Measurements from ENCODE around the gene THRB.

Gene THRB

GRCh38 chr3:24161841-24162240 lies 332.8 kb downstream of the THRB start:
- Histone ChIP-seq H3K9ac (ENCODE audit: low read length) (no peak overlapping the region), H3K4me2 (ENCODE audit: low read length) (no peak overlapping the region), H3K79me2 (ENCODE audit: insufficient read depth, low read length) (no peaks in the 10 kb centered on the region), H4K20me1 (ENCODE audit: insufficient read depth, low read length) (no peaks in the 10 kb centered on the region), H3K36me3 (ENCODE audit: insufficient read depth, low read length) (no peaks in the 10 kb centered on the region), H3K9me2 (ENCODE audit: low read depth, low read length) (no peaks in the 10 kb centered on the region), H3K27ac (ENCODE audit: low read depth, low read length, poor library complexity, severe bottlenecking) (no peak overlapping the region), H2AFZ (ENCODE audit: low read length) (no peak overlapping the region), H3K27me3 (ENCODE audit: insufficient read depth, low read length) (no peaks in the 10 kb centered on the region), H3K9me3 (ENCODE audit: low read length) (no peaks in the 10 kb centered on the region), H3K4me1 (ENCODE audit: insufficient read depth, low read length, severe bottlenecking) (no peaks in the 10 kb centered on the region), H3K4me3 (ENCODE audit: low read depth, low read length, poor library complexity, severe bottlenecking) (no peak overlapping the region), H3F3A (ENCODE audit: insufficient read depth, low read length) (no peaks in the 10 kb centered on the region)
- TF ChIP-seq EZH2 (IDR thresholded peaks at IDR 0.05; ENCODE audit: borderline replicate concordance, low read length) = no peak
- TF ChIP-seq CTCF (IDR thresholded peaks at IDR 0.05; ENCODE audit: low read length) = no peak

GRCh38 chr3:24160424-24161095 lies 334.1 kb downstream of the THRB start:
- Histone ChIP-seq H3K27ac (ENCODE audit: low read depth, low read length, poor library complexity, severe bottlenecking) (no peak overlapping the region), H3K9me2 (ENCODE audit: low read depth, low read length) (no peaks in the 10 kb centered on the region), H3K9me3 (ENCODE audit: low read length) (no peaks in the 10 kb centered on the region), H3K4me2 (ENCODE audit: low read length) (no peak overlapping the region), H2AFZ (ENCODE audit: low read length) (no peak overlapping the region), H3K4me3 (ENCODE audit: low read depth, low read length, poor library complexity, severe bottlenecking) (no peak overlapping the region), H3K9ac (ENCODE audit: low read length) (no peak overlapping the region), H3K27me3 (ENCODE audit: insufficient read depth, low read length) (no peaks in the 10 kb centered on the region), H3K36me3 (ENCODE audit: insufficient read depth, low read length) (no peaks in the 10 kb centered on the region), H3K4me1 (ENCODE audit: insufficient read depth, low read length, severe bottlenecking) (no peaks in the 10 kb centered on the region), H3F3A (ENCODE audit: insufficient read depth, low read length) (no peaks in the 10 kb centered on the region), H4K20me1 (ENCODE audit: insufficient read depth, low read length) (no peaks in the 10 kb centered on the region), H3K79me2 (ENCODE audit: insufficient read depth, low read length) (no peaks in the 10 kb centered on the region)
- no peak for TF ChIP-seq EZH2 (IDR thresholded peaks at IDR 0.05; ENCODE audit: borderline replicate concordance, low read length)
- no peak for TF ChIP-seq CTCF (IDR thresholded peaks at IDR 0.05; ENCODE audit: low read length)

- Histone ChIP-seq H3K36me3 (ENCODE audit: insufficient read depth, low read length) (no peaks in the 10 kb centered on the region), H4K20me1 (ENCODE audit: insufficient read depth, low read length) (no peaks in the 10 kb centered on the region), H3F3A (ENCODE audit: insufficient read depth, low read length) (no peaks in the 10 kb centered on the region), H3K9ac (ENCODE audit: low read length) (no peak overlapping the region), H3K79me2 (ENCODE audit: insufficient read depth, low read length) (no peaks in the 10 kb centered on the region), H3K9me3 (ENCODE audit: low read length) (no peaks in the 10 kb centered on the region), H3K4me2 (ENCODE audit: low read length) (no peak overlapping the region), H3K27ac (ENCODE audit: low read depth, low read length, poor library complexity, severe bottlenecking) (no peak overlapping the region), H3K27me3 (ENCODE audit: insufficient read depth, low read length) (no peaks in the 10 kb centered on the region), H2AFZ (ENCODE audit: low read length) (no peak overlapping the region), H3K9me2 (ENCODE audit: low read depth, low read length) (no peaks in the 10 kb centered on the region), H3K4me1 (ENCODE audit: insufficient read depth, low read length, severe bottlenecking) (no peaks in the 10 kb centered on the region), H3K4me3 (ENCODE audit: low read depth, low read length, poor library complexity, severe bottlenecking) (no peak overlapping the region)
- no peak for TF ChIP-seq CTCF (IDR thresholded peaks at IDR 0.05; ENCODE audit: low read length)
- TF ChIP-seq EZH2 (IDR thresholded peaks at IDR 0.05; ENCODE audit: borderline replicate concordance, low read length) = no peak
Observed at GRCh38 chr3:24158761-24159454, 335.7 kb downstream of the THRB start.
